HepG2 (cell line): Measurements from ENCODE around the gene FNDC3B. TPM values are rescaled to one million over a fixed set of nuclear protein-coding genes. Genes with fewer than 3 reads are reported as not detected.
A peak's percentile ranks its signal among the peaks of the same experiment; 100 is the strongest.

ENCODE experiments used
- BRD4 ChIP-seq: sonication (generic); formaldehyde crosslinking; IDR thresholded peaks from 2 replicates; pipeline ENCODE4 v1.4.0; 2020; ENCODE audit warnings: missing genetic modification reagents
- HIC2 ChIP-seq: sonication (generic); formaldehyde crosslinking; IDR thresholded peaks from 2 replicates; pipeline ENCODE4 v1.9.0; 2022; ENCODE audit warnings: low read depth, missing genetic modification reagents
- HMG20A ChIP-seq: IDR thresholded peaks from 2 replicates; pipeline ENCODE4 v1.6.1; 2016; ENCODE audit warnings: borderline replicate concordance
- HNF4A ChIP-seq: sonication (generic); formaldehyde crosslinking; IDR thresholded peaks from 2 replicates; pipeline ENCODE4 v1.4.0; 2020; ENCODE audit warnings: missing genetic modification reagents
- KDM4B ChIP-seq: sonication (generic); formaldehyde crosslinking; IDR thresholded peaks from 2 replicates; pipeline ENCODE4 v1.4.0; 2020; ENCODE audit warnings: missing genetic modification reagents
- MAFG ChIP-seq: sonication (generic); formaldehyde crosslinking; IDR thresholded peaks from 2 replicates; pipeline ENCODE4 v1.5.1; 2020; ENCODE audit warnings: mild to moderate bottlenecking, missing genetic modification reagents
- MATR3 ChIP-seq: sonication (generic); formaldehyde crosslinking; IDR thresholded peaks from 2 replicates; pipeline ENCODE4 v1.4.0; 2020; ENCODE audit warnings: missing genetic modification reagents
- MYC ChIP-seq: sonication (generic); formaldehyde crosslinking; IDR thresholded peaks from 2 replicates; pipeline ENCODE4 v1.9.0; 2021; ENCODE audit warnings: missing genetic modification reagents, borderline replicate concordance
- PAF1 ChIP-seq: IDR thresholded peaks from 2 replicates; pipeline ENCODE4 v1.6.1; 2016; ENCODE audit warnings: missing genetic modification reagents, missing compliant biosample characterization
- PCBP2 ChIP-seq: fragments of 200-400 bp; formaldehyde crosslinking; optimal IDR thresholded peaks from 2 replicates; pipeline ENCODE3; 2018; ENCODE audit warnings: low read length, low read depth; ENCODE audit not compliant: poor library complexity, severe bottlenecking
- POGZ ChIP-seq: sonication (generic); formaldehyde crosslinking; IDR thresholded peaks from 2 replicates; pipeline ENCODE4 v1.4.0; 2020; ENCODE audit warnings: mild to moderate bottlenecking, missing genetic modification reagents
- POLR2AphosphoS2 ChIP-seq: IDR thresholded peaks from 2 replicates; pipeline ENCODE4 v1.6.1; 2011; ENCODE audit warnings: low read depth, low read length, improper control_type of control experiment
- RBM22 ChIP-seq: fragments of 200-400 bp; formaldehyde crosslinking; optimal IDR thresholded peaks from 2 replicates; pipeline ENCODE3; 2017; ENCODE audit warnings: mild to moderate bottlenecking, low read length, moderate library complexity
- SALL2 ChIP-seq: sonication (generic); formaldehyde crosslinking; IDR thresholded peaks from 2 replicates; pipeline ENCODE4 v1.8.1; 2023; ENCODE audit warnings: mild to moderate bottlenecking, missing genetic modification reagents, inconsistent platforms
- SSRP1 ChIP-seq: IDR thresholded peaks from 2 replicates; pipeline ENCODE4 v1.6.1; 2016; ENCODE audit warnings: control low read depth
- TEAD2 ChIP-seq: sonication (generic); formaldehyde crosslinking; IDR thresholded peaks from 2 replicates; pipeline ENCODE4 v1.9.0; 2021; ENCODE audit warnings: missing genetic modification reagents
- TEF ChIP-seq: sonication (generic); formaldehyde crosslinking; IDR thresholded peaks from 2 replicates; pipeline ENCODE4 v1.5.0; 2020; ENCODE audit warnings: missing genetic modification reagents
- TFE3 ChIP-seq: IDR thresholded peaks from 2 replicates; pipeline ENCODE4 v1.6.1; 2016
- TIGD3 ChIP-seq: sonication (generic); formaldehyde crosslinking; IDR thresholded peaks from 2 replicates; pipeline ENCODE4 v1.5.1; 2020; ENCODE audit warnings: mild to moderate bottlenecking, missing genetic modification reagents, borderline replicate concordance
- ZFYVE20 ChIP-seq: sonication (generic); formaldehyde crosslinking; IDR thresholded peaks from 2 replicates; pipeline ENCODE4 v1.8.0; 2023; ENCODE audit warnings: low read depth, mild to moderate bottlenecking, moderate library complexity, missing genetic modification reagents, borderline replicate concordance
- ZMYM2 ChIP-seq: sonication (generic); formaldehyde crosslinking; IDR thresholded peaks from 2 replicates; pipeline ENCODE4 v1.8.0; 2022; ENCODE audit warnings: mild to moderate bottlenecking, missing genetic modification reagents
- ZNF121 ChIP-seq: sonication (generic); formaldehyde crosslinking; IDR thresholded peaks from 2 replicates; pipeline ENCODE4 v1.5.0; 2020; ENCODE audit warnings: mild to moderate bottlenecking, missing genetic modification reagents
- ZNF17 ChIP-seq: sonication (generic); formaldehyde crosslinking; IDR thresholded peaks from 2 replicates; pipeline ENCODE4 v1.5.0; 2020; ENCODE audit warnings: mild to moderate bottlenecking, missing genetic modification reagents
- ZNF547 ChIP-seq: sonication (generic); formaldehyde crosslinking; IDR thresholded peaks from 2 replicates; pipeline ENCODE4 v1.5.1; 2020; ENCODE audit warnings: mild to moderate bottlenecking, missing genetic modification reagents
- ZNF576 ChIP-seq: sonication (generic); formaldehyde crosslinking; IDR thresholded peaks from 2 replicates; pipeline ENCODE4 v1.4.0; 2020; ENCODE audit warnings: mild to moderate bottlenecking, missing genetic modification reagents
- ZSCAN20 ChIP-seq: sonication (generic); formaldehyde crosslinking; IDR thresholded peaks from 2 replicates; pipeline ENCODE4 v1.4.0; 2020; ENCODE audit warnings: missing genetic modification reagents, mild to moderate bottlenecking, borderline replicate concordance
- ZSCAN22 ChIP-seq: sonication (generic); formaldehyde crosslinking; IDR thresholded peaks from 2 replicates; pipeline ENCODE4 v1.4.0; 2020; ENCODE audit warnings: mild to moderate bottlenecking, missing genetic modification reagents
- ZZZ3 ChIP-seq: sonication (generic); formaldehyde crosslinking; IDR thresholded peaks from 2 replicates; pipeline ENCODE4 v1.4.0; 2020; ENCODE audit warnings: missing genetic modification reagents, mild to moderate bottlenecking, borderline replicate concordance
- polyA plus RNA-seq, 8 experiments: library from polyadenylated mRNA; depleted of rRNA in 3 of 8; stranded (reverse) in 7 of 8; unstranded in 1 of 8; fragments of >200 nt; fragmentation: Illumina TruSeq in 4 of 8; extraction: Trizol in 4 of 8; gene quantifications; 2 replicates each; pipeline versions ENCODE4 v1.2.1 to v1.2.3, GENCODE V29; 2011 to 2016; ENCODE audit warnings: low read depth in 4 of 8, missing spikeins in 1 of 8, mixed read lengths in 1 of 8; ENCODE audit not compliant: insufficient read depth in 1 of 8
- total RNA-seq, 5 experiments: library from RNA; depleted of rRNA; stranded (reverse); fragments of >200 nt; fragmentation: Illumina TruSeq; extraction: Trizol; gene quantifications; 2 replicates each; pipeline ENCODE4 v1.2.3, GENCODE V29; 2016; ENCODE audit warnings: low read depth in 1 of 5

Gene FNDC3B
- total and polyA plus RNA-seq, 2 of the 13 experiments (the other 11 are each of a cell fraction or from before 2014, with no cell fraction given), result 74.8 to 103 TPM

GRCh38 chr3:172271386-172271976, 232.1 kb downstream of the FNDC3B start (continued):
- TF ChIP-seq TFE3 (CRISPR knock-in tag), result no peak
- TF ChIP-seq POGZ (CRISPR knock-in tag), result no peak
- TF ChIP-seq MATR3, result no peak
- no peak for TF ChIP-seq HNF4A (CRISPR knock-in tag)
- 0 out of 2 replicates have a peak, but pooled peaks have one; percentile 47 for TF ChIP-seq PAF1 (CRISPR knock-in tag)
- no peak for TF ChIP-seq ZSCAN22 (CRISPR knock-in tag)
- no peak for TF ChIP-seq KDM4B
- TF ChIP-seq ZNF121 (CRISPR knock-in tag), result no peak
- no peak for TF ChIP-seq TEAD2 (CRISPR knock-in tag)
- TF ChIP-seq ZNF17, result no peak
- no peak for TF ChIP-seq ZFYVE20 (CRISPR knock-in tag)
- no peak for TF ChIP-seq MYC
- TF ChIP-seq TEF (CRISPR knock-in tag), result no peak
- TF ChIP-seq POLR2AphosphoS2, result 0 out of 2 replicates have a peak, but pooled peaks have one; percentile 22
- TF ChIP-seq ZZZ3 (CRISPR knock-in tag), result no peak
- TF ChIP-seq ZNF576 (CRISPR knock-in tag), result no peak
- TF ChIP-seq TIGD3 (CRISPR knock-in tag), result no peak
- TF ChIP-seq HIC2 (CRISPR knock-in tag), result no peak
- no peak for TF ChIP-seq SALL2
- peak; percentile 52; the same call in 1 of the 2 replicates for TF ChIP-seq SSRP1
- no peak for TF ChIP-seq ZNF547 (CRISPR knock-in tag)
- TF ChIP-seq RBM22, result peak; percentile 98
- no peak for TF ChIP-seq MAFG (CRISPR knock-in tag)
- TF ChIP-seq PCBP2, result no peak
- TF ChIP-seq BRD4 (CRISPR knock-in tag), result no peak
- no peak for TF ChIP-seq HMG20A (CRISPR knock-in tag)
- no peak for TF ChIP-seq ZMYM2 (CRISPR knock-in tag)
- no peak for TF ChIP-seq ZSCAN20 (CRISPR knock-in tag)
